Measurements from ENCODE around the gene ALK.

Gene ALK

GRCh38 chr2:29462293-29462692 is 459.1 kb downstream of the ALK start:
- Mint-ChIP-seq H3K4me3 (no peak overlapping the region), H3K36me3 (ENCODE audit: low read depth) (no peaks in the 10 kb centered on the region), H3K9me3 (no peaks in the 10 kb centered on the region), H3K27me3 (peaks cover 10% of the 10 kb centered on the region), H3K4me1 (no peaks in the 10 kb centered on the region), H3K27ac (no peak overlapping the region)
- DNase-seq: no peak
- ATAC-seq: no peak

- DNase-seq: no peak
- Mint-ChIP-seq H3K9me3 (no peaks in the 10 kb centered on the region), H3K4me3 (no peak overlapping the region), H3K4me1 (no peaks in the 10 kb centered on the region), H3K36me3 (ENCODE audit: low read depth) (no peaks in the 10 kb centered on the region), H3K27ac (no peak overlapping the region), H3K27me3 (peaks cover 16% of the 10 kb centered on the region)
- ATAC-seq: no peak
These were observed 461.2 kb downstream of the ALK start for GRCh38 chr2:29460190-29460589.

- H3K36me3 Mint-ChIP-seq (ENCODE audit: low read depth): no peaks in the 10 kb centered on the region
- no peak for ATAC-seq
- H3K4me3 Mint-ChIP-seq: no peak overlapping the region
- H3K4me1 Mint-ChIP-seq: no peaks in the 10 kb centered on the region
- H3K27ac Mint-ChIP-seq: no peak overlapping the region
- H3K9me3 Mint-ChIP-seq: no peaks in the 10 kb centered on the region
- peaks cover 14% of the 10 kb centered on the region for H3K27me3 Mint-ChIP-seq
- DNase-seq: no peak
These were observed 461.8 kb downstream of the ALK start for GRCh38 chr2:29459445-29460179.

GRCh38 chr2:29456429-29456828 is 465.0 kb downstream of the ALK start:
- ATAC-seq (no peak), DNase-seq (no peak)
- H3K36me3 Mint-ChIP-seq (ENCODE audit: low read depth): no peaks in the 10 kb centered on the region
- no peaks in the 10 kb centered on the region for H3K9me3 Mint-ChIP-seq
- no peak overlapping the region for H3K4me3 Mint-ChIP-seq
- no peak overlapping the region for H3K27ac Mint-ChIP-seq
- H3K4me1 Mint-ChIP-seq: no peaks in the 10 kb centered on the region
- H3K27me3 Mint-ChIP-seq: peaks cover 10% of the 10 kb centered on the region

- ATAC-seq (no peak), DNase-seq (no peak)
- no peaks in the 10 kb centered on the region for H3K36me3 Mint-ChIP-seq (ENCODE audit: low read depth)
- H3K27me3 Mint-ChIP-seq: peaks cover 6% of the 10 kb centered on the region
- no peak overlapping the region for H3K4me3 Mint-ChIP-seq
- no peaks in the 10 kb centered on the region for H3K4me1 Mint-ChIP-seq
- H3K9me3 Mint-ChIP-seq: no peaks in the 10 kb centered on the region
- no peak overlapping the region for H3K27ac Mint-ChIP-seq
These were observed 466.1 kb downstream of the ALK start for GRCh38 chr2:29455200-29455860.

- Mint-ChIP-seq H3K36me3 (ENCODE audit: low read depth) (no peaks in the 10 kb centered on the region), H3K9me3 (no peaks in the 10 kb centered on the region), H3K4me3 (no peak overlapping the region), H3K27ac (no peak overlapping the region), H3K4me1 (no peaks in the 10 kb centered on the region), H3K27me3 (peaks cover 6% of the 10 kb centered on the region)
- ATAC-seq (no peak), DNase-seq (no peak)
These were observed 469.4 kb downstream of the ALK start for GRCh38 chr2:29452036-29452435.

GRCh38 chr2:29450596-29451222 is 470.7 kb downstream of the ALK start:
- ATAC-seq: no peak
- Mint-ChIP-seq H3K4me3 (no peak overlapping the region), H3K27ac (no peak overlapping the region), H3K4me1 (no peaks in the 10 kb centered on the region), H3K36me3 (ENCODE audit: low read depth) (no peaks in the 10 kb centered on the region), H3K9me3 (no peaks in the 10 kb centered on the region), H3K27me3 (no peaks in the 10 kb centered on the region)
- no peak for DNase-seq

- DNase-seq (no peak), ATAC-seq (no peak)
- no peaks in the 10 kb centered on the region for H3K9me3 Mint-ChIP-seq
- H3K4me3 Mint-ChIP-seq: no peak overlapping the region
- no peaks in the 10 kb centered on the region for H3K27me3 Mint-ChIP-seq
- no peaks in the 10 kb centered on the region for H3K36me3 Mint-ChIP-seq (ENCODE audit: low read depth)
- H3K27ac Mint-ChIP-seq: no peak overlapping the region
- no peaks in the 10 kb centered on the region for H3K4me1 Mint-ChIP-seq
These were observed 471.9 kb downstream of the ALK start for GRCh38 chr2:29449499-29449898.

GRCh38 chr2:29448096-29448688 is 473.2 kb downstream of the ALK start:
- Mint-ChIP-seq H3K4me1 (no peaks in the 10 kb centered on the region), H3K9me3 (no peaks in the 10 kb centered on the region)

GRCh38 chr2:29447513-29447912 is 473.9 kb downstream of the ALK start:
- H3K4me3 Mint-ChIP-seq: no peak overlapping the region
- H3K9me3 Mint-ChIP-seq: no peaks in the 10 kb centered on the region
- H3K36me3 Mint-ChIP-seq (ENCODE audit: low read depth): no peaks in the 10 kb centered on the region
- no peak for DNase-seq
- no peak for ATAC-seq
- H3K27ac Mint-ChIP-seq: no peak overlapping the region
- H3K27me3 Mint-ChIP-seq: no peaks in the 10 kb centered on the region
- no peaks in the 10 kb centered on the region for H3K4me1 Mint-ChIP-seq

More at GRCh38 chr2:29448096-29448688, 473.2 kb downstream of the ALK start:
- Mint-ChIP-seq H3K27me3 (no peaks in the 10 kb centered on the region), H3K4me3 (no peak overlapping the region), H3K36me3 (ENCODE audit: low read depth) (no peaks in the 10 kb centered on the region), H3K27ac (no peak overlapping the region)
- no peak for DNase-seq
- no peak for ATAC-seq

- Mint-ChIP-seq H3K27ac (no peak overlapping the region), H3K9me3 (no peaks in the 10 kb centered on the region), H3K4me1 (no peaks in the 10 kb centered on the region), H3K27me3 (no peaks in the 10 kb centered on the region), H3K4me3 (no peak overlapping the region), H3K36me3 (ENCODE audit: low read depth) (no peaks in the 10 kb centered on the region)
- no peak for ATAC-seq
- DNase-seq: no peak
These were observed 474.5 kb downstream of the ALK start for GRCh38 chr2:29446847-29447246.

GRCh38 chr2:29444150-29444549 is 477.2 kb downstream of the ALK start:
- ATAC-seq (no peak), DNase-seq (no peak)
- H3K27me3 Mint-ChIP-seq: peaks cover 2% of the 10 kb centered on the region
- H3K9me3 Mint-ChIP-seq: no peaks in the 10 kb centered on the region
- H3K36me3 Mint-ChIP-seq (ENCODE audit: low read depth): no peaks in the 10 kb centered on the region
- no peak overlapping the region for H3K27ac Mint-ChIP-seq
- no peak overlapping the region for H3K4me3 Mint-ChIP-seq
- H3K4me1 Mint-ChIP-seq: no peaks in the 10 kb centered on the region

- Mint-ChIP-seq H3K36me3 (ENCODE audit: low read depth) (no peaks in the 10 kb centered on the region), H3K4me3 (no peak overlapping the region), H3K27ac (no peak overlapping the region), H3K9me3 (no peaks in the 10 kb centered on the region), H3K4me1 (no peaks in the 10 kb centered on the region), H3K27me3 (peaks cover 2% of the 10 kb centered on the region)
- no peak for DNase-seq
- ATAC-seq: no peak
These were observed 477.8 kb downstream of the ALK start for GRCh38 chr2:29443627-29444026.

- ATAC-seq (no peak), DNase-seq (no peak)
- H3K27me3 Mint-ChIP-seq: peaks cover 2% of the 10 kb centered on the region
- no peak overlapping the region for H3K4me3 Mint-ChIP-seq
- no peak overlapping the region for H3K27ac Mint-ChIP-seq
- H3K4me1 Mint-ChIP-seq: no peaks in the 10 kb centered on the region
- no peaks in the 10 kb centered on the region for H3K36me3 Mint-ChIP-seq (ENCODE audit: low read depth)
- no peaks in the 10 kb centered on the region for H3K9me3 Mint-ChIP-seq
These were observed 478.2 kb downstream of the ALK start for GRCh38 chr2:29443151-29443550.
